ENCODE results near the gene GPT2. TPM values are rescaled to one million over a fixed set of nuclear protein-coding genes. Genes with fewer than 3 reads are reported as not detected.

The GPT2 gene
- total RNA-seq, 1 experiment from 2014 or later = 68.8 TPM

DNA sequence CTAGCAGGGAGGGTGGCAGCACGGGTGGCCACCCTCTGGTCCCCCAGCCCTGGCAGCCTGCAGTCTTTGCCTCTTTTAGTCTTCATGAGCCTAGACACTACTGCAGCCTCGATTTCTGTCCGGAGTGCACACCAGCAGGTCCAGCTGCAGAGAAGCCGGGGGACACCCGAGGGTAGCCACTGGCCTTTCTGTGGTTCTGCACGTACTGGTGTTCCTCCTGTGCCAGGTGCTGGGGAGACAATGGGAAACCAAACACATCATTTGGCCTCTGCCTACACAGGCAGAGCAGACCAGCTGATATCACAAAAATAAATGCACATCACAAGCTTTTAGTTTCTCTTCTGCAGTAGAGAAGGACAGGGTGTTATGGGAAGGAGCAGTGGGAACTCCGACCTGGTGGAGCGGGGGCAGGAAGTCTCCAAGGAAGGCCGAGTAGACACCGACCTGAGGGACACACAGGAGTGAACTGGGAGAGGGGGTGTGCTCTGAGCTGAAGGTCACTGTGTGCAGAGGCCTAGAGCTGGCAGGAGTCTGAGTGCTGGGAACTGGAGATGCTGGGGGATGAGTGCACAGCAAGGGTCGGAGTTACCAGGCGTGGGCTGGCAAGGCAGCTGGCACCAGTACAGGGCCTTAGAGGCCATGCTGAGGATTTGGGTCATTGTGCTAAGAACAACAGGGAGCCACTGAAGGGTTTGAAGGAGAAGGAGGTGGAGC, 23.1 kb downstream of the GPT2 start:
- no peak overlapping the region for H3K23ac ChIP-seq (ENCODE audit: insufficient read length, low read depth, low read length)
- Mint-ChIP-seq H3K27me3 (ENCODE audit: low read depth) (no peaks in the 10 kb centered on the region), H3K4me3 (no peak overlapping the region), H3K4me1 (peaks cover 5% of the 10 kb centered on the region in 2 experiments; a peak in 3 of 4 replicates), H3K36me3 (ENCODE audit: insufficient read depth in 1 of 3, low read depth in 3 of 3) (peaks cover 54 to 83% (median 70%) of the 10 kb centered on the region in 3 experiments), H3K9me3 (no peaks in the 10 kb centered on the region; a peak in 1 of 5 replicates), H3K27ac (peak overlapping the region; percentile 35 to 95 (median 81); a peak in 5 of 7 replicates)
- no peaks in the 10 kb centered on the region for H3K79me2 ChIP-seq (ENCODE audit: insufficient read depth, low read length)
- no peak overlapping the region for H3K14ac ChIP-seq (ENCODE audit: insufficient read depth, low read length)
- H2BK5ac ChIP-seq (ENCODE audit: insufficient read length, low read length) = no peak overlapping the region
- H3K56ac ChIP-seq (ENCODE audit: insufficient read length, low read depth, low read length) = no peak overlapping the region
- no peak overlapping the region for H2BK120ac ChIP-seq (ENCODE audit: low read depth, low read length, poor library complexity, severe bottlenecking)
- no peak overlapping the region for H2BK15ac ChIP-seq (ENCODE audit: low read depth, low read length)
- H4K20me1 ChIP-seq (ENCODE audit: control insufficient read depth, insufficient read depth, insufficient read length) = peaks cover 5% of the 10 kb centered on the region
- no peak overlapping the region for H4K91ac ChIP-seq (ENCODE audit: insufficient read length, low read depth, low read length)
- H2BK20ac ChIP-seq (ENCODE audit: low read depth, low read length, poor library complexity, severe bottlenecking) = no peak overlapping the region
- no peaks in the 10 kb centered on the region for H3K27me3 ChIP-seq (ENCODE audit: insufficient read depth, low read length)
- no peak overlapping the region for H4K8ac ChIP-seq (replicated peaks; ENCODE audit: insufficient read length, low read depth, low read length)
- H3K18ac ChIP-seq (ENCODE audit: insufficient read length, low read depth, low read length) = no peak overlapping the region
- H4K5ac ChIP-seq (ENCODE audit: insufficient read length, low read depth, low read length) = no peak overlapping the region
- H2AK5ac ChIP-seq (ENCODE audit: insufficient read length, low read length) = no peak overlapping the region
- H3K4ac ChIP-seq (ENCODE audit: low read depth, low read length) = no peak overlapping the region
- TF ChIP-seq, protein P1, sequence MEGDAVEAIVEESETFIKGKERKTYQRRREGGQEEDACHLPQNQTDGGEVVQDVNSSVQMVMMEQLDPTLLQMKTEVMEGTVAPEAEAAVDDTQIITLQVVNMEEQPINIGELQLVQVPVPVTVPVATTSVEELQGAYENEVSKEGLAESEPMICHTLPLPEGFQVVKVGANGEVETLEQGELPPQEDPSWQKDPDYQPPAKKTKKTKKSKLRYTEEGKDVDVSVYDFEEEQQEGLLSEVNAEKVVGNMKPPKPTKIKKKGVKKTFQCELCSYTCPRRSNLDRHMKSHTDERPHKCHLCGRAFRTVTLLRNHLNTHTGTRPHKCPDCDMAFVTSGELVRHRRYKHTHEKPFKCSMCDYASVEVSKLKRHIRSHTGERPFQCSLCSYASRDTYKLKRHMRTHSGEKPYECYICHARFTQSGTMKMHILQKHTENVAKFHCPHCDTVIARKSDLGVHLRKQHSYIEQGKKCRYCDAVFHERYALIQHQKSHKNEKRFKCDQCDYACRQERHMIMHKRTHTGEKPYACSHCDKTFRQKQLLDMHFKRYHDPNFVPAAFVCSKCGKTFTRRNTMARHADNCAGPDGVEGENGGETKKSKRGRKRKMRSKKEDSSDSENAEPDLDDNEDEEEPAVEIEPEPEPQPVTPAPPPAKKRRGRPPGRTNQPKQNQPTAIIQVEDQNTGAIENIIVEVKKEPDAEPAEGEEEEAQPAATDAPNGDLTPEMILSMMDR (conservative IDR thresholded peaks at IDR 0.05) = no peak
- H2AFZ ChIP-seq (ENCODE audit: low read length) = no peak overlapping the region
- H3K9ac ChIP-seq (ENCODE audit: extremely low read depth, insufficient read length, low read length) = no peak overlapping the region
- H3T11ph ChIP-seq (ENCODE audit: low read length) = no peak overlapping the region
- H3K23me2 ChIP-seq (ENCODE audit: insufficient read length, low read depth, low read length, poor library complexity, severe bottlenecking) = no peaks in the 10 kb centered on the region
- no CpG with 5 or more reads among the region's 12 CpGs for WGBS (ENCODE audit: extremely low coverage, insufficient read length, low lambda C conversion rate)
- H3K4me2 ChIP-seq (ENCODE audit: insufficient read depth, insufficient read length, low read length) = no peak overlapping the region
- H2BK12ac ChIP-seq (ENCODE audit: insufficient read length, low read depth, low read length) = no peak overlapping the region
- H3K9me3 ChIP-seq (ENCODE audit: control insufficient read depth, low read depth, low read length) = no peaks in the 10 kb centered on the region
- no peak for DNase-seq
- no peaks in the 10 kb centered on the region for H3K4me1 ChIP-seq (ENCODE audit: insufficient read depth, low read length)
- no peaks in the 10 kb centered on the region for H3K79me1 ChIP-seq (ENCODE audit: insufficient read depth, low read depth, low read length, poor library complexity, severe bottlenecking)
- H3K27ac ChIP-seq (ENCODE audit: insufficient read length, low read depth, low read length) = no peak overlapping the region
